CD4-positive, alpha-beta T cell treated with Interleukin-4 for 1 hour (primary cell): ENCODE data around the gene DPF3.

Source experiments
- DNase-seq, 2 donors: peaks; one replicate each; pipeline ENCODE4 v3.0.0-alpha.2; 2020 to 2022

Gene DPF3

GRCh38 chr14:72739446-72740405, 154.2 kb downstream of the DPF3 start:
- no peak for DNase-seq

- DNase-seq: no peak
Observed at GRCh38 chr14:72738161-72738611, 155.7 kb downstream of the DPF3 start.

- DNase-seq: no peak
Observed at GRCh38 chr14:72737560-72737943, 156.3 kb downstream of the DPF3 start.

- no peak for DNase-seq
Observed at GRCh38 chr14:72736786-72737559, 156.9 kb downstream of the DPF3 start.

- no peak for DNase-seq
Observed at GRCh38 chr14:72736308-72736707, 157.6 kb downstream of the DPF3 start.

GRCh38 chr14:72732022-72732780, 161.7 kb downstream of the DPF3 start:
- DNase-seq: no peak

- DNase-seq: no peak
Observed at GRCh38 chr14:72731252-72732020, 162.5 kb downstream of the DPF3 start.

- no peak for DNase-seq
Observed at GRCh38 chr14:72730468-72730867, 163.4 kb downstream of the DPF3 start.

GRCh38 chr14:72726444-72726843, 167.5 kb downstream of the DPF3 start:
- DNase-seq: no peak

GRCh38 chr14:72723858-72724530, 169.9 kb downstream of the DPF3 start:
- DNase-seq: no peak

GRCh38 chr14:72722201-72722785, 171.6 kb downstream of the DPF3 start:
- no peak for DNase-seq

- no peak for DNase-seq
Observed at GRCh38 chr14:72721083-72721482, 172.8 kb downstream of the DPF3 start.

- no peak for DNase-seq
Observed at GRCh38 chr14:72717220-72717619, 176.7 kb downstream of the DPF3 start.

GRCh38 chr14:72716476-72716875, 177.4 kb downstream of the DPF3 start:
- DNase-seq: no peak

GRCh38 chr14:72715850-72716228, 178.1 kb downstream of the DPF3 start:
- DNase-seq: no peak

GRCh38 chr14:72715215-72715849, 178.6 kb downstream of the DPF3 start:
- no peak for DNase-seq

GRCh38 chr14:72714871-72715214, 179.1 kb downstream of the DPF3 start:
- DNase-seq: no peak

- peak; percentile 29 to 72 for DNase-seq
Observed at GRCh38 chr14:72714094-72714493, 179.8 kb downstream of the DPF3 start.

GRCh38 chr14:72711936-72712335, 182.0 kb downstream of the DPF3 start:
- DNase-seq: no peak

GRCh38 chr14:72709916-72710611, 183.8 kb downstream of the DPF3 start:
- no peak for DNase-seq
